HG03039 (cell line): ENCODE results near the gene RAD21L1.
"Not testable (repeated sequence)": the region's sequence is repeated elsewhere in the genome, so short reads cannot be mapped to it uniquely, and the experiment has no call there.

Source experiments
- ATAC-seq: cut with Tn5 transposase; IDR thresholded peaks from one replicate; pipeline ENCODE4 v1.9.1; 2021; ENCODE audit warnings: mild to moderate bottlenecking, moderate library complexity; ENCODE audit not compliant: unreplicated experiment

RAD21L1 gene

GRCh38 chr20:1224205-1224890 lies 1.5 kb upstream of the RAD21L1 start:
- ATAC-seq = no peak

GRCh38 chr20:1225263-1225782 lies 521 bp upstream of the RAD21L1 start:
- no peak for ATAC-seq

- no peak for ATAC-seq
Observed at GRCh38 chr20:1229541-1229940, 3.7 kb downstream of the RAD21L1 start.

- no peak for ATAC-seq
Observed at GRCh38 chr20:1232286-1233111, 6.7 kb downstream of the RAD21L1 start.

GRCh38 chr20:1240549-1240948 lies 14.7 kb downstream of the RAD21L1 start:
- ATAC-seq = no peak

GRCh38 chr20:1241456-1241855 lies 15.6 kb downstream of the RAD21L1 start:
- no peak for ATAC-seq

- ATAC-seq = no peak
Observed at GRCh38 chr20:1242099-1242498, 16.3 kb downstream of the RAD21L1 start.

GRCh38 chr20:1242530-1242929 lies 16.7 kb downstream of the RAD21L1 start:
- no peak for ATAC-seq

GRCh38 chr20:1245578-1245977 lies 19.7 kb downstream of the RAD21L1 start:
- ATAC-seq = no peak

GRCh38 chr20:1247689-1248088 lies 21.8 kb downstream of the RAD21L1 start:
- no peak for ATAC-seq

- not testable (repeated sequence) for ATAC-seq
Observed at GRCh38 chr20:1250282-1250681, 24.4 kb downstream of the RAD21L1 start.

GRCh38 chr20:1252416-1252815 lies 26.6 kb downstream of the RAD21L1 start:
- ATAC-seq = no peak

GRCh38 chr20:1254254-1254653 lies 28.4 kb downstream of the RAD21L1 start:
- no peak for ATAC-seq

GRCh38 chr20:1255675-1256074 lies 29.8 kb downstream of the RAD21L1 start:
- ATAC-seq = no peak

- no peak for ATAC-seq
Observed at GRCh38 chr20:1263853-1264252, 38.0 kb downstream of the RAD21L1 start.

GRCh38 chr20:1264727-1265126 lies 38.9 kb downstream of the RAD21L1 start:
- ATAC-seq = no peak

GRCh38 chr20:1265226-1265915 lies 39.5 kb downstream of the RAD21L1 start:
- ATAC-seq = no peak

GRCh38 chr20:1265916-1266166 lies 40.0 kb downstream of the RAD21L1 start:
- no peak for ATAC-seq

GRCh38 chr20:1266167-1266973 lies 40.5 kb downstream of the RAD21L1 start, which contains the start of gene SNPH:
TSS of gene SNPH (plus strand) at chr20:1266294. CDS start at chr20:1296240, 29,946 bp downstream.
- no peak for ATAC-seq

- no peak for ATAC-seq
Observed at GRCh38 chr20:1267161-1267560, 41.3 kb downstream of the RAD21L1 start.
